Stimulated activated effector memory CD8-positive, alpha-beta T cell treated with anti-CD3 and anti-CD28 coated beads, Interleukin-12 subunit alpha, Interleukin-12 subunit beta, amount 100 ng/mL, for 72 hours (primary cell): ENCODE data around the gene AJAP1.

Experiments used
- ATAC-seq: fragments of 150-1000 bp; cut with Tn5 transposase; 2 replicates; pipeline ENCODE4 v1.10.0; 2021
- DNase-seq, 2 donors: peaks; one replicate each; pipeline ENCODE4 v3.0.0; 2021 to 2022; ENCODE audit warnings: low spot score in 2 of 2
- H3K27ac Mint-ChIP-seq: one replicate; pipeline ENCODE4 v1.8.0; 2022; ENCODE audit warnings: mild to moderate bottlenecking, mixed read lengths
- H3K36me3 Mint-ChIP-seq: one replicate; pipeline ENCODE4 v1.8.0; 2022; ENCODE audit warnings: mild to moderate bottlenecking, mixed read lengths
- H3K4me1 Mint-ChIP-seq: one replicate; pipeline ENCODE4 v1.8.0; 2022; ENCODE audit warnings: mixed read lengths
- H3K4me3 Mint-ChIP-seq: one replicate; pipeline ENCODE4 v1.8.0; 2022; ENCODE audit warnings: mild to moderate bottlenecking, mixed read lengths
- H3K9me3 Mint-ChIP-seq: one replicate; pipeline ENCODE4 v1.8.0; 2022; ENCODE audit warnings: mixed read lengths

Gene AJAP1

GRCh38 chr1:4624141-4624715 is 30.2 kb upstream of the AJAP1 start:
- Mint-ChIP-seq H3K9me3 (no peaks in the 10 kb centered on the region), H3K4me1 (no peaks in the 10 kb centered on the region), H3K27ac (no peak overlapping the region), H3K4me3 (no peak overlapping the region), H3K36me3 (no peaks in the 10 kb centered on the region)
- no peak for DNase-seq
- no peak for ATAC-seq

GRCh38 chr1:4624801-4625200 is 29.6 kb upstream of the AJAP1 start:
- H3K4me3 Mint-ChIP-seq, result no peak overlapping the region
- H3K9me3 Mint-ChIP-seq, result no peaks in the 10 kb centered on the region
- H3K36me3 Mint-ChIP-seq, result no peaks in the 10 kb centered on the region
- DNase-seq, result no peak
- no peak for ATAC-seq
- H3K27ac Mint-ChIP-seq, result no peak overlapping the region
- H3K4me1 Mint-ChIP-seq, result no peaks in the 10 kb centered on the region

GRCh38 chr1:4626061-4626460 is 28.3 kb upstream of the AJAP1 start:
- no peaks in the 10 kb centered on the region for H3K9me3 Mint-ChIP-seq
- no peak overlapping the region for H3K27ac Mint-ChIP-seq
- no peaks in the 10 kb centered on the region for H3K4me1 Mint-ChIP-seq
- ATAC-seq (no peak), DNase-seq (no peak)
- H3K36me3 Mint-ChIP-seq, result no peaks in the 10 kb centered on the region
- H3K4me3 Mint-ChIP-seq, result no peak overlapping the region

DNA sequence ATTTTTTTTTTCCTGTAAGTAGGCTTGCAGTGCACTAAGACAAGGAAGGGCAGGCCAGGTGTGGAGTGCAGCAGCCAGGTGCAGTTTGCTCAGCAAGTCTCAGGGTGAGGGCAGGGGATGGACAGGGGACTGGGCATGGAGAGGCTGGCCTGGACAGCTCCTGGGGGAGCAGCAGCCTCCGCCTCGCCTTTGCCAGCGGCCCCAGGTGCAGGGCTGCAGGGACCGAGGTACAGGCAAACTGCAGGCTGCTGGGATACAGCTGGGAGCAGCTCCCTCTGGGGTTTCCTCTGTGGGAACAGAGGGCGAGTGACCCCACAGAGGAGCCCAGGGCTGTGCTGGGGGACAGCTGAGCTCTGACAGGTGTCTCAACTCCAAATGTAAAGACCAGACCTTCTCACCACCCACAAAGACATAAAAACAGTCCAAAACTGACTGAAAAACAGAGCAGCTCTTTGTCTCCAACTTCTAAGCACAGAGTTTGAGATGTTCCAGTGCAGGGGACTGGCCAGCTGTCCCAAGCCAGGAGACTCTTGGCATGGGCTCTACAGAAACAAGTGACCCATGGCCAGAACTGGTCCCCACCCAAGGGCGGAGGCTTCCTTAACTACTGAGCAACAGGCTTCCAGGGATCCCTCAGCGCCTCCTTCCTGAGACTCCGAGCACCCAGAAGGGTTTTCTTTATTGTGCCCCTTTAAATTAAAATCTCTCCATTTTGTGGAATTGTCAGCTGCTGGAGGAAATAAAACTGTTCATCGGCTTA is 27.7 kb upstream of the AJAP1 start:
- Mint-ChIP-seq H3K27ac (no peak overlapping the region), H3K9me3 (no peaks in the 10 kb centered on the region), H3K36me3 (no peaks in the 10 kb centered on the region), H3K4me3 (no peak overlapping the region), H3K4me1 (no peaks in the 10 kb centered on the region)
- ATAC-seq (no peak), DNase-seq (no peak)

- Mint-ChIP-seq H3K36me3 (no peaks in the 10 kb centered on the region), H3K4me1 (no peaks in the 10 kb centered on the region), H3K4me3 (no peak overlapping the region), H3K9me3 (no peaks in the 10 kb centered on the region), H3K27ac (no peak overlapping the region)
- no peak for ATAC-seq
- DNase-seq, result no peak
These were observed 27.1 kb upstream of the AJAP1 start for GRCh38 chr1:4627353-4627752.

DNA sequence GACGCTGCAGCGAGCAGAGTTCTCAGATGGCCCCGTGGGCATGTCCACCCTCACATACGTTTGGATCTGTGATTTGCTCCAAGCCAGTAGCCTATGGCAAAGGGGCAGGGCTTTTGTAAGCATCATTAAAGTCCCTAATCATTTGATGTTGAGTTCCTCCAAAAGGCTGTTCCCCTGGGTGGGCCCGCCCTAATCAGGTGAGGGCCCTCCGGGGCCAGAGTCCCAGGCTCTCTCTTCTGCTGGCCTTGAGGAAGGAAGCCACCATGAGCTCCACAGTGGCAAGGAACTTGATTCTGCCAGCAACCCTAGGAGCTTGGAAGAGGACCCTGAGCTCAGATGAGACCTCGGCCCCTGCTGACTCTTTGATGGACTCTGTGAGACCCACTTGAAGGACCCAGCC is 25.4 kb upstream of the AJAP1 start:
- H3K36me3 Mint-ChIP-seq, result no peaks in the 10 kb centered on the region
- H3K27ac Mint-ChIP-seq, result no peak overlapping the region
- H3K4me1 Mint-ChIP-seq, result no peaks in the 10 kb centered on the region
- no peaks in the 10 kb centered on the region for H3K9me3 Mint-ChIP-seq
- ATAC-seq (no peak), DNase-seq (no peak)
- no peak overlapping the region for H3K4me3 Mint-ChIP-seq

- Mint-ChIP-seq H3K36me3 (no peaks in the 10 kb centered on the region), H3K4me3 (no peak overlapping the region), H3K4me1 (no peaks in the 10 kb centered on the region), H3K27ac (no peak overlapping the region), H3K9me3 (no peaks in the 10 kb centered on the region)
- ATAC-seq (no peak), DNase-seq (no peak)
These were observed 23.8 kb upstream of the AJAP1 start for GRCh38 chr1:4630561-4630960.

GRCh38 chr1:4631321-4631720 is 23.1 kb upstream of the AJAP1 start:
- H3K4me1 Mint-ChIP-seq, result no peaks in the 10 kb centered on the region

GRCh38 chr1:4633346-4633745 is 21.1 kb upstream of the AJAP1 start:
- H3K4me3 Mint-ChIP-seq, result no peak overlapping the region
- ATAC-seq (no peak), DNase-seq (no peak)
- H3K9me3 Mint-ChIP-seq, result no peaks in the 10 kb centered on the region
- no peaks in the 10 kb centered on the region for H3K36me3 Mint-ChIP-seq
- no peaks in the 10 kb centered on the region for H3K4me1 Mint-ChIP-seq
- no peak overlapping the region for H3K27ac Mint-ChIP-seq

More at GRCh38 chr1:4631321-4631720, 23.1 kb upstream of the AJAP1 start:
- H3K9me3 Mint-ChIP-seq, result no peaks in the 10 kb centered on the region
- DNase-seq (no peak), ATAC-seq (no peak)
- H3K4me3 Mint-ChIP-seq, result no peak overlapping the region
- no peak overlapping the region for H3K27ac Mint-ChIP-seq
- H3K36me3 Mint-ChIP-seq, result no peaks in the 10 kb centered on the region

GRCh38 chr1:4634156-4634792 is 20.1 kb upstream of the AJAP1 start:
- Mint-ChIP-seq H3K4me1 (no peaks in the 10 kb centered on the region), H3K36me3 (no peaks in the 10 kb centered on the region), H3K4me3 (no peak overlapping the region), H3K27ac (no peak overlapping the region), H3K9me3 (no peaks in the 10 kb centered on the region)
- DNase-seq (no peak), ATAC-seq (no peak)

DNA sequence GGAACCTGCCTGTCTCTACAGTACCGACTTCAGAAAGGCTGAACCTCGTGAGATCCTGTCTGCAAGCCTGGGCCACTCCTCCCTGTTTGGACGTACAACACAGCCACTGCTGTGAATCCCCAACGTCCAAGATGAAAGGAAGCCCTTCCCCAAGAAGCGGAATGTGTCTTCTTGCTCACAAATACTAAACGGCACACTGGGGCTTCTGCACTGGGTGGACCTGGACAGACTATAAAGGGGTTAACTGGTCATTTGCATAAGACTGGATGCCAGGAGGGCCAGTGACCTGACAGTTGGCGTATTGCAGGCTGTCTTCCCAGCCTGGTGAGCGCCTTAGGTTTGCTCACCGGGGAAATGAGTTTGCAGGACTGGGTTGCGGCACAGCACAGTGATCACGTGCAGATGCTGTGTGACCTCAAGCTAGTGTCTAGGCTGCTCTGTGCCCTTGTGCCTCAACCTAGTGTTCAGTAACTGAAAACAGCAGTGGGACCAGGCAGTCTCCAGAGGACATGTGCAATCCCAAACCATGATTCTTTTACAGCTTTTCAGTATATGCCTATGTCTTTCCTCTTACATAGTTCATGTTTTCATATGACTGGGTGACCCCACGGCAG is 19.5 kb upstream of the AJAP1 start:
- no peaks in the 10 kb centered on the region for H3K9me3 Mint-ChIP-seq
- no peak overlapping the region for H3K27ac Mint-ChIP-seq
- H3K4me1 Mint-ChIP-seq, result no peaks in the 10 kb centered on the region
- DNase-seq (no peak), ATAC-seq (no peak)
- no peaks in the 10 kb centered on the region for H3K36me3 Mint-ChIP-seq
- H3K4me3 Mint-ChIP-seq, result no peak overlapping the region

- Mint-ChIP-seq H3K27ac (no peak overlapping the region), H3K4me3 (no peak overlapping the region), H3K36me3 (no peaks in the 10 kb centered on the region), H3K4me1 (no peaks in the 10 kb centered on the region), H3K9me3 (no peaks in the 10 kb centered on the region)
- DNase-seq (no peak), ATAC-seq (no peak)
These were observed 18.2 kb upstream of the AJAP1 start for GRCh38 chr1:4636186-4636585.

GRCh38 chr1:4636644-4637380 is 17.6 kb upstream of the AJAP1 start:
- no peaks in the 10 kb centered on the region for H3K9me3 Mint-ChIP-seq
- no peak overlapping the region for H3K4me3 Mint-ChIP-seq
- H3K4me1 Mint-ChIP-seq, result no peaks in the 10 kb centered on the region
- H3K27ac Mint-ChIP-seq, result no peak overlapping the region
- no peak for DNase-seq
- no peak for ATAC-seq
- H3K36me3 Mint-ChIP-seq, result no peaks in the 10 kb centered on the region

GRCh38 chr1:4637616-4638344 is 16.6 kb upstream of the AJAP1 start:
- Mint-ChIP-seq H3K9me3 (no peaks in the 10 kb centered on the region), H3K4me1 (no peaks in the 10 kb centered on the region), H3K27ac (no peak overlapping the region), H3K4me3 (no peak overlapping the region), H3K36me3 (no peaks in the 10 kb centered on the region)
- DNase-seq (no peak), ATAC-seq (no peak)

DNA sequence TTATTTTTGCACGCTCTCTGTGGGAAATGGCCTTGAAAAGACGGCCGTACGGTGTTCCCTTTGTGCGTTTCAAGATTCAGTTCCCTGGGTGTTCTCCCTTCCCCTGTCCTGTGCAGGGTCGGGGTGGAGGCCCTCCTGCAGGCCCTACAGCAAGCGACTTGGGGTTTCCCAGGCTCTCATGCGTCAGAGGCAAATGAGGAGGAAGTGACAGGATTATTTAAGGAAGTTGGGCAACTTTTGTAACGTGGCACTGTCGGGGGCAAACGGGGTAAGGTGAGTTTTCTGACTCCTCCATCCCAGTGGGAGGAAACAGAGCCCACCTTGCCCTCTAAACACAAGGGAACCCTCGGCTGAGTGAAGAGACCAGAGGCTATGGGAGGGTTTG is 16.1 kb upstream of the AJAP1 start:
- no peak overlapping the region for H3K4me3 Mint-ChIP-seq
- H3K9me3 Mint-ChIP-seq, result no peaks in the 10 kb centered on the region
- H3K27ac Mint-ChIP-seq, result no peak overlapping the region
- no peaks in the 10 kb centered on the region for H3K36me3 Mint-ChIP-seq
- ATAC-seq, result no peak
- no peaks in the 10 kb centered on the region for H3K4me1 Mint-ChIP-seq
- DNase-seq, result no peak
